GM12878 (cell line): ENCODE data around the gene CNGA4. TPM values are rescaled to one million over a fixed set of nuclear protein-coding genes. Genes with fewer than 3 reads are reported as not detected.
"Not testable (repeated sequence)": the region's sequence is repeated elsewhere in the genome, so short reads cannot be mapped to it uniquely, and the experiment has no call there.

Experiments
- ATAC-seq: fragments of 200-7000 bp; cut with Tn5 transposase; 3 replicates; pipeline ENCODE4 v1.9.1; 2020; ENCODE audit warnings: mild to moderate bottlenecking, moderate library complexity
- BruUV-seq: library from RNA; stranded (reverse); fragments of 400-500 nt; replicated peaks from 2 replicates; lab custom pipeline; 2021; lab: Mats Ljungman, UMichigan
- CTCF ChIA-PET: fragments of 300-600 bp; sonication (Branson Sonifier 250); formaldehyde crosslinking; extraction: SDS; loops from one replicate; lab custom pipeline; 2021; ENCODE audit warnings: inconsistent platforms; lab: Yijun Ruan, JAX
- POLR2A ChIA-PET: fragments of 350-600 bp; formaldehyde crosslinking; extraction: SDS; loops from one replicate; lab custom pipeline; 2021; ENCODE audit warnings: inconsistent platforms; lab: Charles Lee
- RAD21 ChIA-PET: fragments of 300-600 bp; sonication (Branson Sonifier 250); formaldehyde crosslinking; loops from one replicate; lab custom pipeline; 2023; ENCODE audit warnings: antibody characterized with exemption; ENCODE audit not compliant: unreplicated experiment; lab: Charles Lee
- SMC1A ChIA-PET: fragments of 300-600 bp; sonication (Branson Sonifier 250); formaldehyde crosslinking; loops from one replicate; lab custom pipeline; 2023; ENCODE audit not compliant: unreplicated experiment, uncharacterized antibody; lab: Charles Lee
- DNase-seq: peaks from one replicate; pipeline ENCODE4 v3.0.0-alpha.2; 2011; ENCODE audit warnings: low read depth, low spot score
- FAIRE-seq: peaks from 3 replicates; lab custom pipeline; 2011; peaks lifted over from hg19 to GRCh38; lab: Jason Lieb, UNC
- H2AFZ ChIP-seq: 2 replicates; pipeline ENCODE4 v1.6.0; 2011; ENCODE audit warnings: low read depth, low read length, control low read depth; ENCODE audit not compliant: control insufficient read depth
- H3K27ac ChIP-seq: 2 replicates; pipeline ENCODE4 v1.5.1; 2011; ENCODE audit warnings: control low read depth; ENCODE audit not compliant: control insufficient read depth, insufficient read depth
- H3K27me3 ChIP-seq, 2 experiments: replicated peaks in 1 of 2; 2 replicates each; pipeline versions ENCODE4 v1.6.0 to v1.6.1; 2011; ENCODE audit warnings: low read length in 1 of 2; ENCODE audit not compliant: control insufficient read depth in 2 of 2, insufficient read depth in 2 of 2
- H3K36me3 ChIP-seq, 2 experiments: 2 replicates each; pipeline ENCODE4 v1.5.1; 2011; ENCODE audit warnings: low read length in 1 of 2; ENCODE audit not compliant: control insufficient read depth in 2 of 2, insufficient read depth in 2 of 2
- H3K4me1 ChIP-seq: 2 replicates; pipeline ENCODE4 v1.6.1; 2011; ENCODE audit warnings: mild to moderate bottlenecking, low read length, moderate library complexity, mixed read lengths; ENCODE audit not compliant: control insufficient read depth, insufficient read depth
- H3K4me2 ChIP-seq: 2 replicates; pipeline ENCODE4 v1.6.0; 2011; ENCODE audit warnings: control low read depth; ENCODE audit not compliant: control insufficient read depth, insufficient read depth
- H3K4me3 ChIP-seq: fragments of 200-600 bp; sonication (generic); 2 replicates; pipeline ENCODE4 v1.5.1; 2016
- H3K79me2 ChIP-seq: 2 replicates; pipeline ENCODE4 v1.6.0; 2011; ENCODE audit warnings: low read length; ENCODE audit not compliant: control insufficient read depth, insufficient read depth
- H3K9ac ChIP-seq: 2 replicates; pipeline ENCODE4 v1.8.0; 2011; ENCODE audit warnings: low read length, control low read depth, mixed read lengths; ENCODE audit not compliant: control insufficient read depth, insufficient read depth
- H3K9me3 ChIP-seq: replicated peaks from 3 replicates; pipeline ENCODE4 v1.5.1; 2011; ENCODE audit warnings: mild to moderate bottlenecking, low read length; ENCODE audit not compliant: control insufficient read depth, insufficient read depth
- H4K20me1 ChIP-seq: 2 replicates; pipeline ENCODE4 v1.6.0; 2011; ENCODE audit not compliant: control insufficient read depth, insufficient read depth
- BCL11A ChIP-seq: IDR thresholded peaks from 2 replicates; pipeline ENCODE4 v1.6.1; 2011; ENCODE audit warnings: low read depth, low read length
- BHLHE40 ChIP-seq, 2 experiments: fragments of 450-650 bp in 1 of 2; IDR thresholded peaks; 2 replicates each; pipeline ENCODE4 v1.6.1; 2011 to 2017; ENCODE audit warnings: low read depth in 2 of 2, borderline replicate concordance in 1 of 2, improper control_type of control experiment in 1 of 2, low read length in 1 of 2, mild to moderate bottlenecking in 1 of 2
- BRCA1 ChIP-seq: IDR thresholded peaks from 2 replicates; pipeline ENCODE4 v1.6.1; 2011; ENCODE audit warnings: low read depth, low read length, improper control_type of control experiment
- CHD1 ChIP-seq: IDR thresholded peaks from 2 replicates; pipeline ENCODE4 v1.6.1; 2012; ENCODE audit warnings: low read depth, low read length, improper control_type of control experiment
- E2F4 ChIP-seq: IDR thresholded peaks from 2 replicates; pipeline ENCODE4 v1.6.1; 2012; ENCODE audit warnings: low read depth, low read length, improper control_type of control experiment
- MEF2A ChIP-seq: IDR thresholded peaks from 2 replicates; pipeline ENCODE4 v1.6.1; 2011; ENCODE audit warnings: low read depth, mild to moderate bottlenecking, low read length, moderate library complexity; ENCODE audit not compliant: insufficient read depth
- MEF2B ChIP-seq: fragments of 450-650 bp; IDR thresholded peaks from 2 replicates; pipeline ENCODE4 v1.6.1; 2018; ENCODE audit warnings: mild to moderate bottlenecking, moderate library complexity; ENCODE audit not compliant: partially characterized antibody, poor library complexity, severe bottlenecking
- NR2C2 ChIP-seq: IDR thresholded peaks from 2 replicates; pipeline ENCODE4 v1.6.1; 2011; ENCODE audit warnings: borderline replicate concordance, low read depth; ENCODE audit not compliant: control insufficient read depth, insufficient read length
- PAX8 ChIP-seq: fragments of 450-650 bp; IDR thresholded peaks from 2 replicates; pipeline ENCODE4 v1.6.1; 2017; ENCODE audit warnings: mild to moderate bottlenecking, moderate library complexity
- POLR2AphosphoS5 ChIP-seq: IDR thresholded peaks from 2 replicates; pipeline ENCODE4 v1.6.1; 2011; ENCODE audit warnings: mild to moderate bottlenecking, low read length, inconsistent platforms
- SRF ChIP-seq, 2 experiments: IDR thresholded peaks; 2 replicates each; pipeline ENCODE4 v1.6.1; 2011; ENCODE audit warnings: low read depth in 2 of 2, low read length in 2 of 2, mild to moderate bottlenecking in 1 of 2, moderate library complexity in 1 of 2
- TCF12 ChIP-seq: IDR thresholded peaks from 2 replicates; pipeline ENCODE4 v1.6.1; 2011; ENCODE audit warnings: low read depth, mild to moderate bottlenecking, low read length
- WGBS: methylation state at CpG from one replicate; pipeline ENCODE4 v1.1.6; 2016; ENCODE audit warnings: low lambda C conversion rate; ENCODE audit not compliant: insufficient replicate concordance, insufficient coverage; ENCODE audit errors: missing lambda C conversion rate; 5-methylcytosine and 5-hydroxymethylcytosine counted together
- in situ Hi-C: fragments of 300-500 bp; cut with MboI; formaldehyde crosslinking; loops from 9 replicates; pipeline ENCODE4 v1.14.3; 2018; ENCODE audit warnings: mixed read lengths
- intact Hi-C: fragments of 100-400 bp; cut with micrococcal nuclease; formaldehyde crosslinking; loops from one replicate; pipeline ENCODE4 v1.14.2; 2022; ENCODE audit not compliant: unreplicated experiment
- polyA plus RNA-seq, 11 experiments: library from polyadenylated mRNA; depleted of rRNA in 4 of 11; unstranded in 6 of 11; stranded (reverse) in 5 of 11; fragments of >200 nt; fragmentation: Nextera tagmentation in 4 of 11; fragmentation: Illumina TruSeq in 1 of 11; extraction: Ambion mirVana in 4 of 11; extraction: Trizol in 1 of 11; gene quantifications; 1 replicate in 1 of 11; 2 replicates in 10 of 11; pipeline versions ENCODE4 v1.2.1 to v1.2.3, GENCODE V29; 2011 to 2016; ENCODE audit warnings: inconsistent platforms in 2 of 11, missing spikeins in 2 of 11, low read depth in 1 of 11
- total RNA-seq, 4 experiments: library from RNA; depleted of rRNA in 3 of 4; stranded (reverse); fragments of >200 nt in 3 of 4; fragmentation: Illumina TruSeq in 1 of 4; extraction: Trizol in 1 of 4; gene quantifications; 2 replicates each; pipeline versions ENCODE4 v1.2.1 to v1.2.3, GENCODE V29; 2013 to 2021

The CNGA4 gene
- total and polyA plus RNA-seq, 10 of the 15 experiments (the other 5 are each of a cell fraction or from before 2014, with no cell fraction given), result 0.05 to 0.26 (median 0.07) TPM; not detected in 5

- TF ChIP-seq NR2C2, result no peak
- no peak for TF ChIP-seq BCL11A
- no peak for TF ChIP-seq E2F4
- no peak for TF ChIP-seq MEF2A
- TF ChIP-seq TCF12, result no peak
- no peak for TF ChIP-seq PAX8
- TF ChIP-seq CHD1, result no peak
- no peak for TF ChIP-seq SRF (IDR thresholded peaks at IDR 0.05; ENCODE audit: low read depth in 2 of 2, low read length in 2 of 2)
- no peak for TF ChIP-seq POLR2AphosphoS5
- no peak for TF ChIP-seq BRCA1
- no peak for TF ChIP-seq MEF2B
- TF ChIP-seq BHLHE40 (IDR thresholded peaks at IDR 0.05; ENCODE audit: borderline replicate concordance in 1 of 2, low read depth in 2 of 2, low read length in 1 of 2), result no peak
Observed at GRCh38 chr11:6248248-6248647, 9.4 kb downstream of the CNGA4 start (continued).

- DNase-seq, ATAC-seq, H3K9ac ChIP-seq, RAD21 ChIA-PET, H3K4me2 ChIP-seq, H3K27me3 ChIP-seq, H3K36me3 ChIP-seq, H2AFZ ChIP-seq, FAIRE-seq, POLR2A ChIA-PET, H4K20me1 ChIP-seq, H3K79me2 ChIP-seq, BruUV-seq, H3K4me1 ChIP-seq, intact Hi-C loops, H3K9me3 ChIP-seq, H3K27ac ChIP-seq, H3K4me3 ChIP-seq: not testable (repeated sequence)
- in situ Hi-C loops, result loop anchor here (5.0 kb wide), 1 partner anchor 103 kb away; no protein-coding TSS in a partner anchor
- ChIA-PET SMC1A (interaction anchor here (0.9 to 4.2 kb wide), 3 partner anchors 14 to 67 kb away, joined by 3 to 26 read pairs (median 3); partner anchors contain the start of gene FHIP1B), CTCF (interaction anchor here (0.7 to 5.0 kb wide), 5 partner anchors 13 to 151 kb away, joined by 3 to 61 read pairs (median 55); partner anchors contain the start of genes CAVIN3, CNGA4 and FHIP1B)
- 14% methylated on average over 3 of the region's 3 CpGs for WGBS
Observed at GRCh38 chr11:6248897-6249296, 10.0 kb downstream of the CNGA4 start.
